Heart right ventricle (tissue), 16 donors: ENCODE data around the gene ASIP. TPM values are rescaled to one million over a fixed set of nuclear protein-coding genes. Genes with fewer than 3 reads are reported as not detected.

Experiments used
- ATAC-seq, 8 donors: fragments of 200-7000 bp; cut with Tn5 transposase; one replicate each; pipeline ENCODE4 v1.9.1; 2020; ENCODE audit warnings: mild to moderate bottlenecking in 8 of 8, moderate library complexity in 8 of 8, moderate number of reproducible peaks in 1 of 8
- DNase-seq, 2 donors: peaks; one replicate each; pipeline ENCODE4 v3.0.0-alpha.2; 2020
- H3K27ac ChIP-seq, 10 donors: fragments of 200-600 bp; sonication (generic) in 2 of 10; one replicate each; pipeline versions ENCODE4 v1.5.0 to v1.8.0; 2020 to 2022; ENCODE audit warnings: mild to moderate bottlenecking in 3 of 10
- H3K27me3 ChIP-seq, 7 donors: fragments of 200-600 bp; one replicate each; pipeline ENCODE4 v1.8.0; 2021 to 2022; ENCODE audit warnings: mild to moderate bottlenecking in 2 of 7
- H3K36me3 ChIP-seq, 9 donors: fragments of 200-600 bp; sonication (generic) in 1 of 9; one replicate each; pipeline versions ENCODE4 v1.5.0 to v1.8.0; 2020 to 2022; ENCODE audit warnings: mild to moderate bottlenecking in 2 of 9
- H3K4me1 ChIP-seq, 9 donors: fragments of 200-600 bp; sonication (generic) in 1 of 9; one replicate each; pipeline versions ENCODE4 v1.5.0 to v1.8.0; 2020 to 2022; ENCODE audit warnings: mild to moderate bottlenecking in 4 of 9
- H3K4me3 ChIP-seq, 10 donors: fragments of 200-600 bp; sonication (generic) in 2 of 10; one replicate each; pipeline versions ENCODE4 v1.5.0 to v1.8.0; 2020 to 2022; ENCODE audit warnings: mild to moderate bottlenecking in 7 of 10, moderate library complexity in 2 of 10
- H3K9me3 ChIP-seq, 11 donors: fragments of 200-600 bp in 10 of 11; sonication (generic) in 2 of 11; one replicate each; pipeline versions ENCODE4 v1.5.0 to v1.8.0; 2013 to 2022; ENCODE audit warnings: mild to moderate bottlenecking in 2 of 11, control low read depth in 1 of 11, moderate library complexity in 1 of 11
- CTCF ChIP-seq, 9 donors: fragments of 200-600 bp; sonication (generic) in 2 of 9; IDR thresholded peaks; one replicate each; pipeline versions ENCODE4 v1.5.0 to v1.8.0; 2021 to 2022; ENCODE audit warnings: antibody characterized with exemption in 9 of 9, mild to moderate bottlenecking in 5 of 9, moderate library complexity in 1 of 9
- WGBS, 2 donors: extraction: QIAGEN DNeasy Blood & Tissue Kit; methylation state at CpG; one replicate each; pipeline ENCODE4 v1.1.7; 2013; ENCODE audit warnings: inconsistent platforms in 1 of 2; 5-methylcytosine and 5-hydroxymethylcytosine counted together
- intact Hi-C, 10 donors: fragments of 100-400 bp; cut with DNase I; formaldehyde crosslinking; loops; one replicate each; pipeline versions ENCODE4 v1.11.1 to v1.14.2; 2022
- polyA plus RNA-seq, 2 donors: library from polyadenylated mRNA; stranded (reverse); fragments of 200-250 nt; gene quantifications; one replicate each; pipeline ENCODE4 v1.2.3, GENCODE V29; 2013
- total RNA-seq, 10 donors: library from RNA; stranded (reverse); fragmentation: NEBNext Ultra II Directional in 3 of 10; extraction: Animal tissue kit (Norgen Biotek cat#: 25700) in 3 of 10; gene quantifications; one replicate each; pipeline versions ENCODE4 v1.2.1 to v1.2.4, GENCODE V29; 2021 to 2023
- donor health status: Arrhythmogenic right ventricular cardiomyopathy.
- donor health status: ischemic (EF 13 %, LVEDD 7.1; RV severe dilation, severe dysfunction).
- donor health status: healthy with polysubstance abuse.
- donor health status: DM: no; HTN: yes; CAD: no.
- donor health status: DM: no; HTN: no; CAD: no.
- donor health status: ischemic (EF 25% LVEDD 6.9; RV normal size, moderate dysfunction).
- donor health status: ischemic (EF 25% LVEDD 5.7; RV mildly dilated, moderate dysfunction).
- donor health status: healthy.
- donor health status: DM: yes; HTN: yes; CAD: no.
- donor health status: Ischemic cardiomyopathy.
- donor health status: ischemic (EF 35%, LVEDD 5.7; RV mildly dilated, moderate dysfunction).
- donor health status: nonischemic (EF 11% LVEDD 7.7; RV severe dilation, severe dysfunction).
- donor health status: DM: yes; HTN: yes; CAD: no.
- donor health status: PGD.
- donor health status: ischemic (EF 29% LVEDD 5.4; RV normal size, mild dysfunction).
- donor health status: nonischemic (EF 23%, LVEDD 6.1; RV moderate dilation, normal function).

ASIP gene
- total and polyA plus RNA-seq, 12 donors = 1.6 to 234 (median 13.1) TPM

- peak overlapping the region in 7 of 10 donors; percentile 78 to 98 (median 88) for H3K4me3 ChIP-seq
- peaks cover 0 to 42% (median 23%) of the 10 kb centered on the region in 9 donors for H3K4me1 ChIP-seq
- no peaks in the 10 kb centered on the region for H3K9me3 ChIP-seq
- TF ChIP-seq CTCF (IDR thresholded peaks at IDR 0.05) = no peak
- intact Hi-C loops = loop anchor here in 2 of 10 donors (5.0 kb wide), 2 partner anchors 39 to 109 kb away; no protein-coding TSS in a partner anchor
- H3K36me3 ChIP-seq = no peaks in the 10 kb centered on the region
- H3K27me3 ChIP-seq = no peaks in the 10 kb centered on the region
- DNase-seq (no peak), ATAC-seq (no peak)
- H3K27ac ChIP-seq = peak overlapping the region in 8 of 10 donors; percentile 10 to 95 (median 60)
- 90 to 92% methylated on average over 17 of the region's 17 CpGs for WGBS, 2 donors
Measured at GRCh38 chr20:34301587-34302311, 60.5 kb downstream of the ASIP start.

GRCh38 chr20:34302312-34302722, 61.1 kb downstream of the ASIP start:
- H3K27me3 ChIP-seq = no peaks in the 10 kb centered on the region
- ATAC-seq = no peak
- DNase-seq = no peak
- TF ChIP-seq CTCF (IDR thresholded peaks at IDR 0.05) = no peak
- intact Hi-C loops = loop anchor here in 2 of 10 donors (5.0 kb wide), 2 partner anchors 40 to 110 kb away; no protein-coding TSS in a partner anchor
- WGBS, 2 donors = 28 to 29% methylated on average over 9 of the region's 9 CpGs
- H3K9me3 ChIP-seq = no peaks in the 10 kb centered on the region
- peak overlapping the region; percentile 79 to 97 (median 90) for H3K27ac ChIP-seq
- H3K4me1 ChIP-seq = peaks cover 0 to 42% (median 23%) of the 10 kb centered on the region in 9 donors
- H3K36me3 ChIP-seq = no peaks in the 10 kb centered on the region
- H3K4me3 ChIP-seq = peak overlapping the region; percentile 65 to 98 (median 82)

GRCh38 chr20:34302723-34303533, 61.7 kb downstream of the ASIP start, which contains the start of gene AHCY:
TSS of gene AHCY (minus strand) at chr20:34303355. CDS start at chr20:34303270, 85 bp downstream.
- no peaks in the 10 kb centered on the region for H3K27me3 ChIP-seq
- peak within 1 kb of the TSS; percentile 79 to 97 (median 90) for H3K27ac ChIP-seq
- H3K4me1 ChIP-seq = peaks cover 0 to 42% (median 23%) of the 10 kb centered on the region in 9 donors
- intact Hi-C loops = loop anchor here in 2 of 10 donors (5.0 kb wide), 2 partner anchors 41 to 111 kb away; no protein-coding TSS in a partner anchor
- H3K9me3 ChIP-seq = no peaks in the 10 kb centered on the region
- peak within 1 kb of the TSS; percentile 65 to 98 (median 82) for H3K4me3 ChIP-seq
- DNase-seq (peak; percentile 95), ATAC-seq (peak; percentile 96 to 98 (median 97))
- 0 to 1% methylated on average over 75 to 79 of the region's 79 CpGs for WGBS, 2 donors
- TF ChIP-seq CTCF (IDR thresholded peaks at IDR 0.05) = peak in 5 of 9 donors; percentile 2 to 32 (median 21)
- no peaks in the 10 kb centered on the region for H3K36me3 ChIP-seq
